Esophagus muscularis mucosa (tissue), 4 donors: Measurements from ENCODE around the gene WDSUB1. TPM values are rescaled to one million over a fixed set of nuclear protein-coding genes. Genes with fewer than 3 reads are reported as not detected.

Source experiments
- DNase-seq: peaks from one replicate; pipeline ENCODE4 v3.0.0-alpha.2; 2017; ENCODE audit errors: extremely low spot score
- H3K27ac ChIP-seq, 4 donors: fragments of 200-600 bp; sonication (generic); replicated peaks in 1 of 4; 1 replicate in 3 of 4; 2 replicates in 1 of 4; pipeline ENCODE4 v1.5.1; 2016 to 2019; ENCODE audit warnings: mild to moderate bottlenecking in 1 of 4
- H3K27me3 ChIP-seq, 4 donors: fragments of 200-600 bp; sonication (generic); one replicate each; pipeline versions ENCODE4 v1.5.1 to v1.6.0; 2016 to 2019
- H3K36me3 ChIP-seq, 4 donors: fragments of 200-600 bp; sonication (generic); one replicate each; pipeline ENCODE4 v1.5.1; 2016 to 2019
- H3K4me1 ChIP-seq, 4 donors: fragments of 200-600 bp; sonication (generic); one replicate each; pipeline ENCODE4 v1.5.1; 2016 to 2019
- H3K4me3 ChIP-seq, 4 donors: fragments of 200-600 bp; sonication (generic); 1 replicate in 2 of 4; 2 replicates in 2 of 4; pipeline ENCODE4 v1.5.1; 2016 to 2019; ENCODE audit warnings: mild to moderate bottlenecking in 4 of 4, moderate library complexity in 1 of 4
- H3K9me3 ChIP-seq, 4 donors: fragments of 200-600 bp; sonication (generic); 1 replicate in 3 of 4; 2 replicates in 1 of 4; pipeline ENCODE4 v1.5.1; 2016 to 2019
- EP300 ChIP-seq: sonication (generic); formaldehyde crosslinking; IDR thresholded peaks from one replicate; pipeline ENCODE4 v1.6.1; 2017; ENCODE audit warnings: antibody characterized with exemption
- POLR2A ChIP-seq: fragments of 450-650 bp; IDR thresholded peaks from one replicate; pipeline ENCODE4 v1.6.1; 2017; ENCODE audit warnings: antibody characterized with exemption, moderate library complexity, mild to moderate bottlenecking, low read depth
- POLR2AphosphoS5 ChIP-seq, 2 donors: sonication (generic); formaldehyde crosslinking; IDR thresholded peaks; one replicate each; pipeline ENCODE4 v1.6.1; 2017; ENCODE audit warnings: antibody characterized with exemption in 2 of 2
- WGBS: methylation state at CpG from one replicate; pipeline ENCODE4 v1.1.5; 2018; 5-methylcytosine and 5-hydroxymethylcytosine counted together
- intact Hi-C: fragments of 100-400 bp; cut with DNase I; formaldehyde crosslinking; loops from one replicate; pipeline ENCODE4 v1.15.1; 2023
- total RNA-seq, 4 donors: library from RNA; depleted of rRNA; stranded (reverse); fragments of >200 nt; gene quantifications; one replicate each; pipeline versions ENCODE4 v1.1.0 to v1.2.1, GENCODE V29; 2016
- TF ChIP-seq, protein P1 (sequence below), 3 experiments: fragments of 200-600 bp in 2 of 3; fragments of 450-650 bp in 1 of 3; sonication (generic) in 2 of 3; IDR thresholded peaks; one replicate each; pipeline ENCODE4 v1.5.1; 2017 to 2019; ENCODE audit warnings: antibody characterized with exemption in 3 of 3, mild to moderate bottlenecking in 2 of 3, moderate library complexity in 1 of 3

WDSUB1 gene
- total RNA-seq, 4 donors from 2014 or later: 3.5 to 7.9 (median 4.4) TPM

DNA sequence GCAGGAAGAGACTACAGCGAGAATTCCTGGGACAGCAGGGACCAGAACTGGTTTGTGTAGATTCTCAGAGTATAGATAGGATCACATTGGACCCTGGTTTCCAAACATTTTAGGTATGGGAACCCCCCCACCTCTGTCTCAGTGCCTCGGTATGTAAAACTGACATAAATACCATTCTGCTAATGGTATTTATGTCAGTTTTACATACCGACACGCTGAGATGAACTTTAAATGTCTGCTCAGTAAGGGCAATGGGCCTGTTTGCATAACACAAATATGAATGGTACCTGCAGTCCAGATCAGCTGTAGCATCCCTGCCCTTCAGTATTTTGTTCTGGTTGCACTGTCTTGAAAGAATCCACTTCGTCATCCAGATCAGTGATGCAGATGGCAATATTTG, 73.2 kb downstream of the WDSUB1 start:
- no peak for TF ChIP-seq EP300
- no peak overlapping the region for H3K4me3 ChIP-seq
- DNase-seq: no peak
- H3K36me3 ChIP-seq: peaks cover 8 to 63% (median 42%) of the 10 kb centered on the region in 4 donors
- WGBS: 94% methylated on average over 5 of the region's 5 CpGs
- no peak overlapping the region for H3K27ac ChIP-seq
- no peaks in the 10 kb centered on the region for H3K27me3 ChIP-seq
- H3K9me3 ChIP-seq: no peaks in the 10 kb centered on the region
- intact Hi-C loops: no loop called here
- H3K4me1 ChIP-seq: peaks cover 0 to 3% (median 0%) of the 10 kb centered on the region in 4 donors

DNA sequence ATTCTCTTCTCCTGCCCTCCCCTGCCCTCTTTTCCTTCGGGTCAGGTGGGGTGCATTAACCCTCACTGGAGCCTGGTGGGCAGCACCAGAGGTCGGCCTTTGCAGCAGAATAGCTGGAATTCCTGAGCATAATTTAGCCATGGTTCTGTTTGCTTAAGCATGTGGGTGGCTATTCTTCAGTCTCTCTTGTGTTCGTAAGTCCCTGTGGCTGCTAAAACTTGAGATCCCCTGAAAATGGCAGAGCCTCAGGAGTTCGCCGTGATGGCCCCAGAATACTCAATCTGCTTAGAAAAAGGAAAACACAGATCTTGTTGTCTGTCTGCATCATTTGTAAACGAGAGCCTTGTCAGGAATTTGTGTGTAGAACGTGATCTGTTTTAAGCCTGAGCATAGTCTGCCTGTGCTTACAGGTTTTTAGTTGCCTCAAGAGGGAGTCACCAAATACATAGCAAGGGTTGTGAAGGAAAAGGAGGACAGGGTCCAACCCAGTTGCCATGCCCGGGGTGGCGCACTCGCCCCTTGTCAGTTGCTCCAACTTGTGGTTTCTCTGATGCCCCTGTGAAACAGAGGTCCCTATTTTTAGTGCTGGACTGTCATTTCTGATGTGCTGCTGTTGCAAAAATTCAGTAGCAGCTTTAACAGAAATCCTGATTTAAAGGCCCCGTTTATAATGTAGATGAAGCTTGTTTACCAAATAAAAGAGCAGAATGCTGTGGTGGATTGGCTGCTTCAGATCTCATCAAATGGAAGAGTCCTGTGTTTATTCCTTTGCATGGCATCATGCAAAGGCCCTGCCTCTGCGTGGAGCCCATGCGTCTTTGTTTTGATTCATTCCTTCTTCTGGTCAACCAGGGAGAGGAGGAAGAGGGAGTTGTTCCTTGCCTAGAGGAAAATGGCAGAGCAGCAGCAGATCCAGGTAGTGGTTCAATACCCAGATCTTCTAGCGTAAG, 74.8 kb downstream of the WDSUB1 start:
- Histone ChIP-seq H3K36me3 (peaks cover 8 to 49% (median 27%) of the 10 kb centered on the region in 4 donors), H3K9me3 (no peaks in the 10 kb centered on the region), H3K27ac (no peak overlapping the region), H3K4me3 (no peak overlapping the region), H3K4me1 (peaks cover 0 to 5% (median 0%) of the 10 kb centered on the region in 4 donors), H3K27me3 (no peaks in the 10 kb centered on the region)
- WGBS: 81% methylated on average over 14 of the region's 14 CpGs
- TF ChIP-seq POLR2A: no peak
- TF ChIP-seq, protein P1, sequence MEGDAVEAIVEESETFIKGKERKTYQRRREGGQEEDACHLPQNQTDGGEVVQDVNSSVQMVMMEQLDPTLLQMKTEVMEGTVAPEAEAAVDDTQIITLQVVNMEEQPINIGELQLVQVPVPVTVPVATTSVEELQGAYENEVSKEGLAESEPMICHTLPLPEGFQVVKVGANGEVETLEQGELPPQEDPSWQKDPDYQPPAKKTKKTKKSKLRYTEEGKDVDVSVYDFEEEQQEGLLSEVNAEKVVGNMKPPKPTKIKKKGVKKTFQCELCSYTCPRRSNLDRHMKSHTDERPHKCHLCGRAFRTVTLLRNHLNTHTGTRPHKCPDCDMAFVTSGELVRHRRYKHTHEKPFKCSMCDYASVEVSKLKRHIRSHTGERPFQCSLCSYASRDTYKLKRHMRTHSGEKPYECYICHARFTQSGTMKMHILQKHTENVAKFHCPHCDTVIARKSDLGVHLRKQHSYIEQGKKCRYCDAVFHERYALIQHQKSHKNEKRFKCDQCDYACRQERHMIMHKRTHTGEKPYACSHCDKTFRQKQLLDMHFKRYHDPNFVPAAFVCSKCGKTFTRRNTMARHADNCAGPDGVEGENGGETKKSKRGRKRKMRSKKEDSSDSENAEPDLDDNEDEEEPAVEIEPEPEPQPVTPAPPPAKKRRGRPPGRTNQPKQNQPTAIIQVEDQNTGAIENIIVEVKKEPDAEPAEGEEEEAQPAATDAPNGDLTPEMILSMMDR (IDR thresholded peaks at IDR 0.05): no peak
- TF ChIP-seq EP300: no peak
- TF ChIP-seq POLR2AphosphoS5 (IDR thresholded peaks at IDR 0.05): no peak
- intact Hi-C loops: no loop called here
- DNase-seq: no peak

DNA sequence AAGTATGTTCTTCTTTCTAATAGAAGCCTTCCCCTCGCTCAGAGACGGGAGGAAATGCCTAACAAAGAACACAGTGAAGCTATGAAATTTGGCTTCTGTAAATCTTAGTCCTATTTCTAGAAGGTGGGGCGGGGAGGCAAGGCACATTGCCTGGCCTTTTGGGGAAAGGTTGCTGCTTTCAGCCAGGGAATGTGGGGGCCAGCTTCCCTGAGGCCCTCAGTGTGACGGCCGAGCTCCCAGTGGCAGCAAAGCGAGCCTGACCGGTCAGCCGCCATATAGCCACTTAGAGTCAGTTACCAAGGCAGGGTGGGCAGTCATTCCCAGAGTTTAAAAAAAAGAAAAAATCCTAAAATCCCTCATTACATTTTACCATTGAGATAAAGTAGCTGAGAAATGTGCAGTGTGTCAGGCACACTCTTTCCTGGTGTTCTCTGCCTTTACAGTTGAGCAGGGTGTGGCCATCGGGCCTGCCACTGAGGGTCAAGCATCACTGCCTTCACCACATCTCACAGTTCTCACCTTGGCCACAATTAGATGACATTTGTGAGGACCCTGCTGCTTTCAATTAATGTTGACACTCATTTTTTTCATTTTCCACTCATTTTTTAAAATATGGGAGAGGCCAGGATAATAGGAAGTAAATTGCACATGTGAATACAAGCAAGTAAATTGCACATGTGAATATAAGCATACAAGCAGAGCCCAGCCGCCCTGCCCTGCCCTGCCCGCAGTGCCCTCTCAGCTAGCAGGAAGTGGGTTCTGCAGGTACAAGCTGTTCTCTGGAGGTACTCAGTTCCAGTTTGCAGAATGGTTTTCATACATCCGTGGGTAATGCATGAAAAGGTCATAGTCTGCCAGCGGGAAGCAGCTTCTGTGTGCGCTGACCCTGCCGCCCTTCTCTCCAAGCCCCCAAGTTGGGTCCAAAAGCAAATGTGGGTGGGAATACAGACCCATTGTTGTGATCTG, 76.9 kb downstream of the WDSUB1 start:
- no peak for DNase-seq
- 90% methylated on average over 15 of the region's 15 CpGs for WGBS
- H3K36me3 ChIP-seq: peaks cover 10 to 39% (median 28%) of the 10 kb centered on the region in 4 donors
- no peaks in the 10 kb centered on the region for H3K9me3 ChIP-seq
- intact Hi-C loops: no loop called here
- H3K27ac ChIP-seq: no peak overlapping the region
- H3K4me1 ChIP-seq: peaks cover 0 to 10% (median 0%) of the 10 kb centered on the region in 4 donors
- H3K27me3 ChIP-seq: no peaks in the 10 kb centered on the region
- no peak overlapping the region for H3K4me3 ChIP-seq
- TF ChIP-seq POLR2AphosphoS5 (IDR thresholded peaks at IDR 0.05) (no peak), EP300 (no peak), POLR2A (no peak)
- TF ChIP-seq, protein P1 (IDR thresholded peaks at IDR 0.05): no peak

DNA sequence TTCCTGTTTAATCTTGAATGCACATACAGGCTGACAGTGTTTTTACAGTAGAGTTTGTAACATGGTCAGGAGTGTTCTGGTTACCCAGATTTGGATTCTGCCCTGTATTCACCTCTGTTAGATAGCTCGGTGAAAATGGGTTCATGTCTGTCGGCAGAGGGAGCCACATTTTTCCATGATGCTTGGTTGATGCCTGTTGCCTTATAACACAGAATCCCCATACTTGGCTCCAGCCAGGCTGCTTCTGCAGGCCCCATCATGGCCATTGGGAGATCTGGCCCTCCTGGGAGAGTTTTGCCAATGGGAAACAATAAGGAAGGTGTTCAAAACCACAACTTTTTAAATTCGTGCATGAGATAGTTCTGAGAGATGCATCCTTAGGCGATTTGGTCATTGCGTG, 78.1 kb downstream of the WDSUB1 start:
- no peak for TF ChIP-seq POLR2AphosphoS5 (IDR thresholded peaks at IDR 0.05)
- Histone ChIP-seq H3K4me1 (peaks cover 0 to 11% (median 1%) of the 10 kb centered on the region in 4 donors), H3K9me3 (no peaks in the 10 kb centered on the region), H3K4me3 (no peak overlapping the region), H3K27ac (no peak overlapping the region), H3K36me3 (peaks cover 8 to 31% (median 28%) of the 10 kb centered on the region in 4 donors), H3K27me3 (no peaks in the 10 kb centered on the region)
- DNase-seq: no peak
- intact Hi-C loops: no loop called here
- 76% methylated on average over 5 of the region's 5 CpGs for WGBS

DNA sequence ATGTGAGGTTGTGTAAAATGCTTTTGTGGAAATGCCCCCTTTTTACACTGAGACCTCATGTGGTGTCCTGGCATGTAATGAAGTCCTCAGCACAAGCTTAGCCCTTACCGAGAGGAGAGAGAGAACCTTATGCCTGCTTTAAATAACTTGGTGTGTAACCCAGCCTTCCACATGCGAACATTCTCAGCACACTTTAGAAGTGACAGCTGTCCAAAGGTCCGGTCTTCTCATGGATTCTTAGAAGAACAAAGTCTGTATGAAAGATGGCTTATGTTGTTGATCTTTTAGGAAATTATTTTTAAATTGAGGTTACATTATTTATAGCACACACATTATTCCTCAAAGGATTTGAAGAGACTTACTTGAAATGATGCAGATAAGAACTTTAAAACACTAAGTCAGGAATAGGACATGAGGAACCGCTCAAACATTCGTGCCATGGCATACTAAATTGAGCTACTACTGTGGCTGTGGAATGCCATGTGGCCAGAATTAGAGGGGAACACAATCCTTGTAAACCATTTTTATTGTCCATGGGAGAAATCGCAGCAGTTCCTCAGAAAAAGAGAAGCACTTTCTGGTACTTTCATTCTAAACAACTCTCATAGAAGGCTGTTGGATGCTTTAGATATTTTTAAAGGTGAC, 79.6 kb downstream of the WDSUB1 start:
- peaks cover 15 to 24% (median 17%) of the 10 kb centered on the region in 4 donors for H3K4me1 ChIP-seq
- TF ChIP-seq EP300: no peak
- TF ChIP-seq POLR2A: no peak
- TF ChIP-seq, protein P1 (IDR thresholded peaks at IDR 0.05): no peak
- TF ChIP-seq POLR2AphosphoS5 (IDR thresholded peaks at IDR 0.05): no peak
- H3K27ac ChIP-seq: no peak overlapping the region
- no peaks in the 10 kb centered on the region for H3K9me3 ChIP-seq
- peaks cover 8 to 31% (median 23%) of the 10 kb centered on the region in 4 donors for H3K36me3 ChIP-seq
- no peak overlapping the region for H3K4me3 ChIP-seq
- intact Hi-C loops: no loop called here
- no peaks in the 10 kb centered on the region for H3K27me3 ChIP-seq
- no peak for DNase-seq
- WGBS: 87% methylated on average over 6 of the region's 6 CpGs
